HG02943 (cell line): Measurements from ENCODE around the gene NMRK1.

Experiments
- ATAC-seq: cut with Tn5 transposase; IDR thresholded peaks from one replicate; pipeline ENCODE4 v1.9.1; 2021; ENCODE audit warnings: mild to moderate bottlenecking, low read depth, moderate library complexity; ENCODE audit not compliant: unreplicated experiment

Gene NMRK1

DNA sequence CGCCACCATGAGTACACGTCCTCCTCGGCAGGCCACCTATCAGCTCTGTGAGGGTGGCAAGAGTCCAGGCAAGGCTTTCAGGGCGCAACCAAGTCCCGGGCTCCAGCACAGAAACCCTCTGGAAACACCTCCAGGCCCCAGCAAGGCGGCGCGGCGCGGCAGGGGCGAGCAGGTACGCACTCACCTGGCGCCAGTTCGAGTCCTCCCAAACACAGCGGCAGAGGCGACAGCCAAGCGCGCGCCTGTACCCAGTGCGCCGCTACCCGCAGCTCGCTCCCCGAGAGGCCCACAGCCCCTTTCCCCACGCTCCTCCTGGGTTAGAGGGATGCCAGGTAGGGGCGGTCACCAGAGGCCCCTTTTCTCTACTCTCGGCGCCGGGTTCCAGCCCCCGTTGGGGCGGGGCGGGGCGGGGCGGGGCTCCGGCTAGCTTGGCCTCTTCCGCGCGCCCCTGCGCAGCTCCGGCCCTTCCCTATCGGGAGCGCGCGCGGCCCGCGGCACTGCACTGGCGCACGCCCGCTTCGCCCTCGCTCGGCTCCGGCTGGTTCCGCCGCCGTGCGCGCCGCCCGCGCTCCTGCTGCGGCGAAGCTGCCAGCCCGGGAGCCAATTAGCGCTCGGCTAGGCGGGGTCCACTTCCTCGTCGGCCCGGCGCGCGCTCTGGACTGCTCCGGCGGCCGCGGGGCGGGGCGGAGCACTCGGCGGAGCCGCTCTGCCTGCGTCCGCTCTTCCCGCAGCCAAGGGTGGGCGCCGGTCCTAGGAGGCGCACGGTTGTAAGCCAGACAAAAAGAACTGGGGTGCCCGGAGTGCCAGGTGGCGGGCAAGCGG, at the start of gene NMRK1, which contains the start of gene OSTF1:
NMRK1 (minus strand) TSS at position 332 of the 822 bp plus-strand sequence. CDS start 5,040 bp downstream, outside the sequence.
OSTF1 (plus strand) TSS at position 691 of the 822 bp plus-strand sequence. CDS start 179 bp downstream, outside the sequence.
- ATAC-seq, result peak; percentile 79

DNA sequence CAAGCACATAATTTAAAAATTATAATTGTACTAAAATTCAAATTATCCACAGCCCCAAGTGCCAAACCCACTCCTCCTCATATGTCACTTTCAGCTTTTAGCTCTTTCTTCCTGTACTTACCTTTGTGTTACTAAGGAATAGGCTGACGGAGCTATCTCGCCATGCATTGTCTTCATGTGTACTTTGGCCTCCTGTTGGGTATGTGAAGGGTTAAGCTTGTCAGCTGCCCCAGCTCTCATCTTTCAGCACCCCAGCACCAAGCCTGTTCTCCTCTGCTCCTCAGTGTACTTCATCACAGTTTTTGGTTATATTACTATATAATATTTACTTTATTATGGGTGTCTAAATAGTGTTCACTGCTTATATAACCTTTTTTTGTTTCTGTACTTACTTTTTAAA, 46.5 kb upstream of the NMRK1 start:
- no peak for ATAC-seq

DNA sequence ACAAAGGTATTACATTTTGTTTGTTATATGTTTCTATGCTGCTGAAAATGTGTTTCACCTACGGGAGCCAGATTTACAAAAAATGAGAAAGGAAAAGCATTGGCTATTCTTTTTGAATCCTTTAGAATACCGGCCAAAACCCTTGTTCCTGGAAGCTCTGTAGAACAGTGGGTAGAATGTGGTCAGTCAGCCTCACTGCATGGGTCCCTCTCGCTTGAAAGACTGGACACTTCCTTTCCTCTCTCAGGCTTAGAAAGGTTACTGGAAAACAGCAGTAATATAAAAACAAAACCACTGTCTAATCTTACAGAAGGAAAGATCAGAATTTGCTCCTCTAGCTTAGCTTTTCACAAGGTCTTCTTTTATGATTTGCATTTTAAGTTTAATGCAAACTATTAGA, 45.4 kb upstream of the NMRK1 start:
- ATAC-seq, result no peak

DNA sequence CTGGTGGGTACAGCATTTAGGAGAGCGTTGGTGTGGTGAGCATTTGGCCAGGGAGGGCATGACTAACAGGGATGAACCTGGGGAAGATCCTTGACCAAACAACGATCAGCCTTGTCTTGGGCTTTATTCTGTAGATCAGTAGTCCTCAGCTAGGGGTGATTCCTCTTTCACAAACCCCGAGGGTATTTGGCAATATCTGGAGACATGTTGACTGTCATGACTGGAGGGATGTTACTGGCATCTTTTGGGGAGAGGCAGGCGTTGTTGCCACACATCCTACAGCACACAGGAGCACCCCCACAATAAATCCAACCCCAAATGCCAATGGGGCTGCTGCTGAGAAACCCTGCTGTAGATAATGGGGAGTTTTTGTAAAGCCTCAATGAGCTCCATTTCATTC, 44.3 kb upstream of the NMRK1 start:
- no peak for ATAC-seq

DNA sequence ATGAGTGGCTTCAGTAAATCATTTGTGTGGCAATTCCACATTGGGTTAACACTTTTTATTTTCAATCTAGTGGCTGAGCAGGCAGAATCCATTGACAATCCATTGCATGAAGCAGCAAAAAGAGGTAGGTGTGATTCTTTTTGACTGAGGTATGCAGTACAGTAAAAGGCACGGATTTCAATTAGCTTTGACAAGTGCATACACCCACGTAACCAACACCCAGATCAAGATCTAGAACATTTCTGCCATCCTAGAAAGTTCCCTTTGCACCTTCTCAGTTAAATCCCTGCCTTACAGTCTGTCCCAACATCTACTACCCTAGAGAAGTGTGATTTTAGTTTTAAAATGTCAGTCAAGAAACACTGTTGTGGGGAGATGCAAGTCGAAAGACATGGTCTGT, 43.7 kb upstream of the NMRK1 start:
- ATAC-seq, result no peak

DNA sequence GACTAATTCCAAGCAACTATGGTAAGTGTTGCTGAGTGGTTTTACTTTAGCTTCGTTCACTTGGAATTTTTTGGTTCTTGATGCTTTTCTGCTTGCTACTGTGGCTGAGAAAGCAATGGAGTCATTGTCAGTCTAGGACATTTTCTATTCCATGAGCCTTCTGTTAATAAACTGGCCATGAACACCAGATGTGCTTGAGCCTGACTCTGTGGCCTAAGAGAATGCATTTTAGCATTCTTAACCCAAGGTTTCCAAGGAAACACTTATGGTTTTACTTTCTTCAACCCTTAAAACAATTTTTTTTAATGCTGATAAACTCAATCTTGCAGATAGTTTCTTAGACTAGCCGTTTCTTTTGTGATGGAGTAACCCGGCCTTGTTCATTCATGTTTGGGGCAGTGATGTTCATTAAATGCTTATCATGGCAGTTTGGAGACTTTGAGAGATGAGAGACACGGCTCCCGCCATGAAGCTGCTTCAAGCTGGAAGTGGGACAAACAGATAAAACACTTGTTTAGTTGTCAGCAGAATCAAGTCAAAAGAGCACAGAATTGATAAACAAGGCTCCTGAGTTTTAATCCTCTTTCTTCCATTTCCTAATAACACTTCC, 42.8 kb upstream of the NMRK1 start:
- ATAC-seq, result no peak

DNA sequence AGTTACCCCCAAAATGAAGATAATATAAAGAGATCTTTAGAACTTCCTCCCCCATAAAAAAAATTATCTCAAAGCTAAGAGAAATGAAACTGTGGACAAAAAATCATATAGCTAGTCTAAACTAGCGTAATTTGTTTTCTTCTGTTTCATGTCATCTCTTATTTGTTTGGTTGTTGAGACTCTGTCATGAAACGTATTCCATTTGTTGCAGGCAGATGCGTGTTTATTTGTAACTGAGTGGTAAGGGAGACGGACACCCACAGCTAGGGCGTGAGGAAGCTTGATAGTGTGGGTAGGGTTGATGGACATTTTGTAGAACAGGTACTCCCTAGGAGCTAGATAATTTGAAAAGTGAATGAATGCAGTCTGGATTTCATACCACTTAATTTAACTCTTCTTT, 42.2 kb upstream of the NMRK1 start:
- no peak for ATAC-seq

DNA sequence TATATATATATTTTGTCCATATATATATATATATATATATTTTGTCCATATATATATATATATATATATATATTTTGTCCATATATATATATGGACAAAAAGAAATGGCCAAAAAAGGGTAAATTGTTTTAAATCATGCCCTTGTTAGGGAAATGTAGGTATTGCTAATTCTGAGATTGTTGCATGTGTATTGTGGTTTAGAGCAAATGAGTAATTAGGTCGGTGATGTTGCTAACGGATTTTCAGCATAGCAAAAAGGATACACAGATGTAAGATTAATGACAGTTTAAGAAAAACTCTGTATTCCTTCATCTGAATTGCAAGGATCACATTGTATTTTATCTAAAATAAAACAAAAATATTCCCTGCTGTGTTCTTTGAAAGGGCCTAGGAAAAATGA, 40.6 kb upstream of the NMRK1 start:
- ATAC-seq, result no peak

DNA sequence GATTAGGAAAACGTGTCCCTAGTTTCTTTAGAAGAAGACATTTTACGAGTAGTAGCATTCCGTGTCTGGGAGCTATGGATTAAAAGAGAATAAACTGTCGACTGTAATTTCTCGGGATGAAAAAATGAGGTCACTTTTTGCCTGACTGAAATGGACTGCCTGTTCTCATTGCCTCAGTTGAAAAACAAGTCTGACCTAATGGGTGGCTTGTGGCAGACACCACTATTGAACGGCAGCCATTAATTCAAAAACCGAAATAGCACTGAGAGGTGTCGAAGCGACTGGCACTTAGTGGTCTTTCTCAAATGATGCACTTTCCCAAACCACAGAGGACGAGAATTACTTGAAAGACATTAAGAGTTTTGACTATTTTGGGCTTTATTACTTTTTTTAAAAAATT, 35.7 kb upstream of the NMRK1 start:
- no peak for ATAC-seq

DNA sequence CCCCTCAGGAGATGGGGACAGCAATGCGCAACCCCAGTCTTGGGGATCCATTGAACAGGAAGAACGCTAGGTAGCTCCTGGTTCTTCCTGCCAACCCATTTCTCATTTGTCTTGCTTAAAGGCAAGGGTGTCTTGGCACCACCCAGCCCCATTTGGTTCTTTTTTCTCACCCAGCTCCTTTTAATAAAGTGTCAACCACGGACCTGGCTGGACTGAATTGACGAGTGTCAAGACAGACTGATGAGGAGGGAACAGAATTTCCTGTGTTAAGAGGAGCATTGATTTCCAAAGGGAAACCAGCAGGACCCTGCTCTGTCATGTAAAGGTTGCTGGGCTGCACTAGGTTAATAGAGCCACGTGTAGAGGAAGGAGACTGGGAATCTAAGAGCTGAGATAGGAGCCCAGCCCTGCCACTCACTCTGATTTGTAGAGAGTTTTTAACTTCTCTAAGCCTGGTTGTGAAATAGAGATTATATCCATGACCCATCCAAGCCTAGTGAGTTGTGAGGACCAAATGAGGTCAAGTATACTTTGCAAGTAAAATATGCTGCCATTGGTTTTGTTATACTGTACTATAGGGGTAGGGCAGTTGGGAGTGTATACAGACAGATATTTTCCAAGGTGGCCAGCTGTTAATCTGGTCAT, 34.1 kb upstream of the NMRK1 start:
- ATAC-seq, result no peak

DNA sequence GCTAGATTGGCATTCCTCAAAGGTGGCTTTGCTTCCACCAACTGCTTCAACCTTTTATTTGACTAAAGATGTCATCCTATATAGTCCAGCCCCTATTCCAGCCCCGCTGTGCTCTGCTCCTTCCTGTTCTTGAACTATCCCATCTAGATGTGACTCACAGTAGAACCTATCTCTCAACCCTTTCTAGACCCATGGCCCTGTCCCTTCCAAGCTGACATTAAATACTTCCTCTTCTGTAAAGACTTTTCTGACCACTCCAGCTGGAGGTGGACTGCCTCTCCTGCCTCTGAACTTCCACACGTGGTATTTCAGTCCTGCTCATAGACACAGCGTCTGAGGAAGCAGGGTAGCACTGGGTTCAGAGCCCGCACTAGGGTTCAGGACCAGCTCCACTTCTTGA, 32.7 kb upstream of the NMRK1 start:
- no peak for ATAC-seq

DNA sequence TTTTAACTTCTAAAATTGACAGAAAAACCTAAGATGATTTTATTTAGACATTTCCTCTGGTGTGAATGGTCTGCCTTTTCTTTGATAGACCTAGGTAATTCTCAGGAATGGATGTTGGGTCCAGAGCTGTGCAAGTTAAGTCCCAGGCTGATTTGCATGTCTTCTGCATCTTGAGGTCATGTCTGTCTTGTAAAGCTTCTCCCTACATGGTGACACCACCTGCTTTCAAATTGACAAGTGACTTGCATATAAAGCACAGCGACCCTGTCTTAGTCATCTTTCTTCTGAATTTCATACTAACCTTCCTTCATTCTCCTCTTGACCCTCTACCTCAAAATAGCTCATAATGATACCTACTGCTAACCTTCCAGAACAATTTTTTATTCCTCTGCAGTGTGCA, 29.6 kb upstream of the NMRK1 start:
- no peak for ATAC-seq

DNA sequence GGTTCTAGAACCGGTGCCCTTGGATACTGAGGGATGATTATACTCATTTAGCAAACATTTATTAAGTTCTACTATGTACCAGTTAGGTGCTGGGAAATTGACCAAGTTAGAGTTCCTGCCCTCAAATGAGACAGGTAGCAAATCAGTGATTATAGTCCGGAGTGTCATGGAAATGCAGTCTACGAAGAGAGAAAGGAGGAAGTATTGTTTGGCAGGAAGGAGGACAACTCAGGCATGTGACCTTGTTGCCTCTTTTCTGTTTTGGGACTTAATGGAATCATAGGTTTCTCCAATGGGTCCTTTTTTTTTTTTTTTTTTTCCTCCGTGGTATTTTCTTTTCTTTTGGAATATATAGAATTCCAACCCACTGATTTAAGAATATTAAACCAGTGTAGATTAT, 28.4 kb upstream of the NMRK1 start:
- no peak for ATAC-seq

DNA sequence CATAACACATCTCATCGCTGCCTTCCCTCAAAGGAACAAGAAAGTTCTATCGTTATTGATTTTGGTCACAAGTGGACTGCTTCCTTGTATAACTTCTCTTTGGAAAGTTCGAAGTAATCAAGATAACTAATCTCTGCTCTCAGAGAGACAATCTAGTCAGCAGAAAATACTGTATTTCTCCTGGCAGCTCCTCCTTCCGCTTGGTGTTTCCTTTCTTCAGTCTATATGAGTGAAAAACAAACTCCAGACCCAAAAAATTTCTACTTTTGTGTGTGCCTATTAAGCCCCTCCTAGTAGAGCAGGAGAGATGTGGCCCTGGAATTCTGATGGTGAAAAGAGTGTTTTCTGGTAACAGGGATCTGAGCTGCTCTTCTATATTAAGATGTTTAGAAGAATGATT, 24.8 kb upstream of the NMRK1 start:
- ATAC-seq, result no peak

DNA sequence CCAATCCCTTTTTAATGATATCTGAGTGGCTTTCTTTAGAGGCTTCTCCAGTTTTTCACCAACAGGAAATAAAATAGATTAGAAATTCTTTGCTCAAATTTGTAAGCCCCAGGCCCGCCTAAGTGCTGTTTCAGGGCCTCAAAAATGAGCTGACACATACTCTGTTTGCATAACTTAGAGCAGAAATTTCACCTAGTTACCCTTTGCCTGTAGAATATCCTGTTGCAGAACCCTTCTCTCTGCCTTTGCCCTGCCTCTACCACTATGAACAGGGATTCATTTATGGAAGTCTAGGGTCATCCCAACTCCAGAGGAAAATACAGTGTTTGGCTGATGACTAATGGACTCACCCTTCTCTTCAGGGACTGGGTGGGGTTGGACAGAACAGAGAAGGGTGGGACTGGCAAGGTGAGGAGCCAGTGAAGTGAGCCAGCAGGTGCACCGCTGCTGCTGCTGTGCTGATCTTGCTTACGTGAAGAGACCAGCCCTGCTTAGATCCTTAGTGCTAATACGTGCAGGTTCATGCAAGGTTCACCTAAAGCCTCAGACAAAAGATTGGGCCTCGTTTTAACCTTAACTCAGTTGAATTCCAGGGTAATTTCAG, 23.2 kb upstream of the NMRK1 start:
- ATAC-seq, result no peak

DNA sequence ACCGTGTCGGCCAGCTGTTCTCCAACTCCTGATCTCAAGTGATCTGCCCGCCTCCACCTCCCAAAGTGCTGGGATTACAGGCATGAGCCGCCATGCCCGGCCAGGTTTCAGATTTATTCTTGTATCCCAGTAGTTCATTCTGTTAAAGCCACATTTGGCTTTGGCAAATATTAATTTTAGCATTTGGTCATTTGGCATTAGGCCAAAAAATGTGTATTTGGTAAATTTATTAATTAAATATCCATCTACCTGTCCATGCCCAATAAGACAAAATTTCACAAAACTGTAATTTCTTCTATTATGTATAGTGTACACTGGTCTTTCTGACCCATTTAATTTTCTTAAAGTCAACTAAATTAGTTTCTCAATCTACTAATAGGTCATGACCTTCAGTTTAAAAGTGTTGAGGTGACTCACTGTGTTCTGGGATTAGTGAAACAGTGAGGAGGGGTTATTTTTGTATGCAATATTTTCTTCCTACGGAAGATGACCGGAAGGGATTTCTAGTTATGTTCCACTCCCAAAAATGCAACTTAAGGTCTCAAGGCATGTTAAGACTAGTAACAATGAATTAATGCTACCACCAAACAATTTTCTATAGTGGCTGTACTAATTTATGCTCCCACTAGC, 21.4 kb upstream of the NMRK1 start:
- no peak for ATAC-seq

DNA sequence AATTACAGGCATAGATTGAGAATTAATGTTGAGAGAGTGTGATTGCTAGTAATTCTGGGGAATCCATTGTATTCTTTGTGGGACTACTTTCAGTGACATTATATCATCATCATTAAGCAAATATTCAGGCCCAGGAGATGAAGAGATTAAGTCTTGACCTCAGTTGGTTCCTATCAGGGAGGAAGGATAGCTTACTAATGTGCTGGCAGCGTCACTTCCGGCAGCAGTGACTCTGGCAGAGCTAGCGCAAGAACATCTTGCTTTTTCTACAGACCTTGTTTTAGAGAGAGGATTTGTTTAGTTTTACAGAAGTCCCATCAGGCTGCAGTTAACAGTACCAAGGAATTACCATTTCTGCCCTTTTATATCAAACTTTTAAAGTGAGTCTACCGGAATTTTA, 20.6 kb upstream of the NMRK1 start:
- no peak for ATAC-seq

DNA sequence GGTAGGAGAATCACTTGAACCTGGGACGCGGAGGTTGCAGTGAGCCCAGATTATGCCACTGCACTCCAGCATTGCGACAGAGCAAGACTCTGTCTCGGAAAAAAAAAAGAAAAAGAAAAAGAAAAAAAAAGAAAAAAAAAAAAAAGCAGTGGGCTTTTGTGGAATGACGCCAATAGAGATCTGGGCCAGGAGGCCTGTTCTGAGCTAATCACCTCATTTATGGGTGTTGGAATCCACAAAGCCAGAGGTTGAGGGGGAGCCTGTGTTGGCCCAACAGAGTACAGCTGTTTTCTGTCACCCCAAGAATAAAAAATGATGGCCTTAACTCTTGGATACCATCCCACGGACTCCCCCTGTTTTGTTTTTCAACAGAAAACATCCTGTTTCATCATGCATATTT, 18.9 kb upstream of the NMRK1 start:
- no peak for ATAC-seq

DNA sequence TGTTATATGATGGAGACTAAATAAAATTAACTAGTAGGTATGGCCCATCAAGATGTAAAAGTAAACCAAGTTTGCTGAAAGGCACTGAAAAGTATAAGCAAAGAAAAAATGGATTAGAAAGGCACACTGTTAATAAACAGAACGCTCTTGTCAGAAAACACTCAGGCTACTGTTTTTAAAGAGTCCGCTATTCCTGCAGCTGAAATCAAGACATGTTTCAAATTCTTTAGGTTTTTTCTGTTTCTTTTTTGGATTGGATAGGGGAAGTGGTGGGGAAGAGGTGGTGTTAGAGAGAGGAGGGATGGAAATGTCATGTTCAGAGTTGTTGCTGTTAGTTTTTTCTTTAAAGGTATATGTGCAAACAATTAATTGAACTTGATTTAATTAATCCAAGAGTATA, 17.9 kb upstream of the NMRK1 start:
- no peak for ATAC-seq

DNA sequence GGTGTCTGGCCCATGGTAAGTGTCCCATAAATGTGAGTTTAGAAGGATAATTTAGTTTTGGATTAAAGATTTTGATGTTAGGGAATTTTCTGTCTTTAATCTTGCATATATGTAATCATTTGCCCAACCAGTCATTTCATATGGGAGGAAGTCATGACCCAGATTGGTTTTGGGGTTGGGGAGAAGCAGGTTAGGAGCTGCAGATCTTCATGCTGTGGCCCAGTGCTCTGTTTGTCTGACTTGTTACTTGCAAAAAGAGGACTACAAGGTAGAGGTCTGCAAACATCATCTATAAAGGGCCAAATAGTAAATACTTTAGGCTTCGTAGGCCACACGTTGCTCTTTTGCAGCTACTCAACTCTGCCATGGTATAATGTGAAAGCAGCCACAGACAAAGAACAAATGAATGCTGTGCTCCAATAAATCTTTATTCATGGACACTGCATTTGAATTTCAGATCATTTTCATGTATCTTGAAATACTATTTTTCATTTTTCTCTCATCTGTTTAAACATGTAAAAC, 17.1 kb upstream of the NMRK1 start:
- no peak for ATAC-seq

DNA sequence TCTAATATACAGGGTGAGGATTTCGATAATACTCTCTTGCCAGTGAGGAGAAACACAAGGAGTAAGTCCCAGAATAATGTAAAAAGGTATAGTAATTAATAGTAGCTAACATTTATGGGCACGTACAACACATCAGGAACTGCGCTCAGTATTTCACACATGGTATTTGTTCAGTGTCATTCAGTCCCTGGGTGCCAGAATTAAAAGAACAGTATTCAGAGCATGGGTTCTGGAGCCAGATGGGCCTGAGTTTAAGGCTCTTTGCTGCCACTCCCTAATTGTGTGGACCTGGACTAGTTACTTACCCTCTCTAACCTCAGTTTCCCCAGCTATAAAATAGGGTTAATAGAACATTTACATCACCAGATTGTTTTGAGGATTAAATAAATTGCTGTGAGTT, 16.7 kb upstream of the NMRK1 start:
- no peak for ATAC-seq
